Measurements from ENCODE around the gene ADGRV1. TPM values are rescaled to one million over a fixed set of nuclear protein-coding genes. Genes with fewer than 3 reads are reported as not detected.

Gene ADGRV1
- total RNA-seq, 2 experiments from 2014 or later, result not detected

DNA sequence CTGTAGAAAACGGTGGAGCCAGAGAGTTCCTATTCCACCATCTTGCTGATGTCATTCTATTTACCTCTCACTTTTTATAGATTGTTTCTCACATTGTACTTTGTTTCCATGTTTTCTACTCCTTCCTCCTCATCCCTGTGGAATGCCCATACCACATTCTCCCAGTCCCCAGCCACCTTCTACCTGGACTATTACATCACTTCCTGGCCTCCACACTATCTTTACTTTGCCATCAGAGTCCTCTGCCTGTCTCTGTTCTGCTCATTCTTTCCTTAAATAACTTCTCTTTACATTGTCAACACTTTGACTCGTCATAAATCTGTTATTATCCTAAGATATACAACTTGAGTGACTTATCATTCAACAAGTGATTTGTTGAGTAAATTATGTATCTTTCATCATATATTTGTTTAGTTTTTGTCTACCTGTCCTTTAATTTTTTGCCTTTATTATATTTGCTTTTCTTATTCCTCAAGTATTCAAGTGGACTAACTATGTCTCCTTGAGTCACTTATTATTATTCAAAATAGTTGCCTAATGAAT is 182.5 kb downstream of the ADGRV1 start:
- DNase-seq (ENCODE audit: low spot score), result no peak
- no peak overlapping the region for H3K4me3 ChIP-seq (ENCODE audit: low read depth, low read length, poor library complexity, severe bottlenecking)
- CTCF ChIA-PET (ENCODE audit: unreplicated experiment), result no interaction called here
- no peak overlapping the region for H3K4me2 ChIP-seq (ENCODE audit: low read length)
- BruUV-seq (replicated peaks), result no TSS peak
- no peak for TF ChIP-seq EZH2phosphoT487 (IDR thresholded peaks at IDR 0.05; ENCODE audit: borderline replicate concordance, low read depth, low read length)
- TF ChIP-seq, protein P1, sequence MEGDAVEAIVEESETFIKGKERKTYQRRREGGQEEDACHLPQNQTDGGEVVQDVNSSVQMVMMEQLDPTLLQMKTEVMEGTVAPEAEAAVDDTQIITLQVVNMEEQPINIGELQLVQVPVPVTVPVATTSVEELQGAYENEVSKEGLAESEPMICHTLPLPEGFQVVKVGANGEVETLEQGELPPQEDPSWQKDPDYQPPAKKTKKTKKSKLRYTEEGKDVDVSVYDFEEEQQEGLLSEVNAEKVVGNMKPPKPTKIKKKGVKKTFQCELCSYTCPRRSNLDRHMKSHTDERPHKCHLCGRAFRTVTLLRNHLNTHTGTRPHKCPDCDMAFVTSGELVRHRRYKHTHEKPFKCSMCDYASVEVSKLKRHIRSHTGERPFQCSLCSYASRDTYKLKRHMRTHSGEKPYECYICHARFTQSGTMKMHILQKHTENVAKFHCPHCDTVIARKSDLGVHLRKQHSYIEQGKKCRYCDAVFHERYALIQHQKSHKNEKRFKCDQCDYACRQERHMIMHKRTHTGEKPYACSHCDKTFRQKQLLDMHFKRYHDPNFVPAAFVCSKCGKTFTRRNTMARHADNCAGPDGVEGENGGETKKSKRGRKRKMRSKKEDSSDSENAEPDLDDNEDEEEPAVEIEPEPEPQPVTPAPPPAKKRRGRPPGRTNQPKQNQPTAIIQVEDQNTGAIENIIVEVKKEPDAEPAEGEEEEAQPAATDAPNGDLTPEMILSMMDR (conservative IDR thresholded peaks at IDR 0.05; ENCODE audit: low read length), result no peak
- H3K4me1 ChIP-seq (ENCODE audit: insufficient read depth, low read length, poor library complexity, severe bottlenecking), result no peaks in the 10 kb centered on the region
- no peaks in the 10 kb centered on the region for H4K20me1 ChIP-seq (ENCODE audit: insufficient read depth, low read length)
- H3K27ac ChIP-seq (ENCODE audit: low read depth, low read length, poor library complexity, severe bottlenecking), result no peak overlapping the region
- no peaks in the 10 kb centered on the region for H3K36me3 ChIP-seq (ENCODE audit: insufficient read depth, low read length)
- no peaks in the 10 kb centered on the region for H3K79me2 ChIP-seq (ENCODE audit: insufficient read depth, low read depth, low read length)
- no peaks in the 10 kb centered on the region for H3K9me2 ChIP-seq (ENCODE audit: insufficient read depth, low read length)
- POLR2A ChIA-PET, result no interaction called here
- intact Hi-C loops (cut with micrococcal nuclease; ENCODE audit: unreplicated experiment), result no loop called here
- no peaks in the 10 kb centered on the region for H3K9me3 ChIP-seq (ENCODE audit: low read length)
- no peak overlapping the region for H2AFZ ChIP-seq (ENCODE audit: low read length)

DNA sequence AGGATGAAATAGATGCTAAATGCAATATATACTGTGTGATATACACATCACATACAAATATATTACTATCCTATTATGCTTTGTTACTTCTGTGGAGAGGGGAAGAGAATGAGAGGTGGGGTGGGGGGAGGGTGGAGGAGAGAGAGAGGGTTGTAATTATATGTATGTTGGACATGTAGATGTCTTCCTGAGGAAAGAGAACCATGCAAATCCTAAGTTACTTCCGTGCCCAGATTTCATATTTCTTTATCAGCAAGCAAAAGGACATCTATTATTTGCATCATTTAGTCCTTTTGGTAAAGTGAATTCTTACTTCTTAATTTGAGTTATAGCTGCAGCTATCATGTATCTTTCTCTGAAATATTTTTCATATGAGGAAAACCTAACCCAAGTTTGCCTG is 187.5 kb downstream of the ADGRV1 start:
- Histone ChIP-seq H3K27ac (ENCODE audit: low read depth, low read length, poor library complexity, severe bottlenecking) (no peak overlapping the region), H2AFZ (ENCODE audit: low read length) (no peak overlapping the region), H3K4me2 (ENCODE audit: low read length) (no peak overlapping the region), H3K36me3 (ENCODE audit: insufficient read depth, low read length) (no peaks in the 10 kb centered on the region), H3K79me2 (ENCODE audit: insufficient read depth, low read depth, low read length) (no peaks in the 10 kb centered on the region), H3K4me1 (ENCODE audit: insufficient read depth, low read length, poor library complexity, severe bottlenecking) (no peaks in the 10 kb centered on the region), H3K9me2 (ENCODE audit: insufficient read depth, low read length) (no peaks in the 10 kb centered on the region), H4K20me1 (ENCODE audit: insufficient read depth, low read length) (no peaks in the 10 kb centered on the region), H3K9me3 (ENCODE audit: low read length) (no peaks in the 10 kb centered on the region), H3K4me3 (ENCODE audit: low read depth, low read length, poor library complexity, severe bottlenecking) (no peak overlapping the region)
- ChIA-PET POLR2A (interaction anchor here (0.7 kb wide), 1 partner anchor 612 kb away, joined by 4 read pairs; no protein-coding TSS in a partner anchor), CTCF (ENCODE audit: unreplicated experiment) (no interaction called here)
- intact Hi-C loops (cut with micrococcal nuclease; ENCODE audit: unreplicated experiment), result no loop called here
- TF ChIP-seq, protein P1 (conservative IDR thresholded peaks at IDR 0.05; ENCODE audit: low read length), result no peak
- no peak for TF ChIP-seq EZH2phosphoT487 (IDR thresholded peaks at IDR 0.05; ENCODE audit: borderline replicate concordance, low read depth, low read length)
- DNase-seq (ENCODE audit: low spot score), result no peak
- no TSS peak for BruUV-seq (replicated peaks)

DNA sequence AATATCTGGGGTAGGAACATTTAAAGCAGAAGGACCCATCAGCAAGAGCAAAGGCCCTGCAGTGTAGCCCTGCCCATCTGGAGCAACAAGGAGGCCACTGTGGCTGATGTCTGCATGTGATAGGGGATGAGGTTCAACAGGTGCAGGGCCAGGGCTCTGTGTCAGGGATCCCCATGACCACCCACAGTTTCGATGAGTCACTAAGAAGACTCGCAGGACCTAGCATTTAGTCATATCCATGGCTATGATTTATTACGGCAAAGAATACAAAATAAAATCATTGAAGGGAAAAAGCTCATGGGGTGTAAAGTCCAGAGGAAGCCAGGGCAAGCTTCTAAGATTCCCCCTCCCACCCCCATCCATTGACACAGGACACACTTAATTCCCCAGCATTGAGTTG is 188.6 kb downstream of the ADGRV1 start:
- DNase-seq (ENCODE audit: low spot score), result no peak
- Histone ChIP-seq H3K79me2 (ENCODE audit: insufficient read depth, low read depth, low read length) (no peaks in the 10 kb centered on the region), H3K4me3 (ENCODE audit: low read depth, low read length, poor library complexity, severe bottlenecking) (no peak overlapping the region), H3K36me3 (ENCODE audit: insufficient read depth, low read length) (no peaks in the 10 kb centered on the region), H3K27ac (ENCODE audit: low read depth, low read length, poor library complexity, severe bottlenecking) (no peak overlapping the region), H3K9me2 (ENCODE audit: insufficient read depth, low read length) (no peaks in the 10 kb centered on the region), H4K20me1 (ENCODE audit: insufficient read depth, low read length) (no peaks in the 10 kb centered on the region), H3K4me1 (ENCODE audit: insufficient read depth, low read length, poor library complexity, severe bottlenecking) (no peaks in the 10 kb centered on the region), H2AFZ (ENCODE audit: low read length) (no peak overlapping the region), H3K4me2 (ENCODE audit: low read length) (no peak overlapping the region), H3K9me3 (ENCODE audit: low read length) (no peaks in the 10 kb centered on the region)
- POLR2A ChIA-PET, result no interaction called here
- BruUV-seq (replicated peaks), result no TSS peak
- TF ChIP-seq EZH2phosphoT487 (IDR thresholded peaks at IDR 0.05; ENCODE audit: borderline replicate concordance, low read depth, low read length), result no peak
- TF ChIP-seq, protein P1 (conservative IDR thresholded peaks at IDR 0.05; ENCODE audit: low read length), result no peak
- CTCF ChIA-PET (ENCODE audit: unreplicated experiment), result no interaction called here
- intact Hi-C loops (cut with micrococcal nuclease; ENCODE audit: unreplicated experiment), result no loop called here
